HuH-7 (cell line): ENCODE data around the gene BPHL.
"Not testable (repeated sequence)": the region's sequence is repeated elsewhere in the genome, so short reads cannot be mapped to it uniquely, and the experiment has no call there.

Experiments
- DNase-seq: peaks from one replicate; pipeline ENCODE4 v3.0.0; 2011; ENCODE audit warnings: low spot score

Gene BPHL

GRCh38 chr6:3179945-3180344, 61.4 kb downstream of the BPHL start:
- not testable (repeated sequence) for DNase-seq

- DNase-seq: no peak
These were observed 62.6 kb downstream of the BPHL start for GRCh38 chr6:3181105-3181504.

- no peak for DNase-seq
These were observed 64.6 kb downstream of the BPHL start for GRCh38 chr6:3183066-3183465.

- DNase-seq: no peak
These were observed 68.5 kb downstream of the BPHL start for GRCh38 chr6:3186974-3187382.

- DNase-seq: no peak
These were observed 69.8 kb downstream of the BPHL start for GRCh38 chr6:3188262-3188661.

GRCh38 chr6:3189192-3189591, 70.7 kb downstream of the BPHL start:
- DNase-seq: not testable (repeated sequence)

GRCh38 chr6:3190056-3190455, 71.5 kb downstream of the BPHL start:
- no peak for DNase-seq

GRCh38 chr6:3190779-3191178, 72.3 kb downstream of the BPHL start:
- no peak for DNase-seq

GRCh38 chr6:3193102-3193849, 74.8 kb downstream of the BPHL start:
- no peak for DNase-seq

GRCh38 chr6:3194535-3195419, 76.3 kb downstream of the BPHL start:
- no peak for DNase-seq

- no peak for DNase-seq
These were observed 76.8 kb downstream of the BPHL start for GRCh38 chr6:3195420-3195694.

- DNase-seq: peak; percentile 37
These were observed 77.4 kb downstream of the BPHL start for GRCh38 chr6:3195695-3196497.

- no peak for DNase-seq
These were observed 78.3 kb downstream of the BPHL start for GRCh38 chr6:3196770-3197169.

- DNase-seq: not testable (repeated sequence)
These were observed 79.2 kb downstream of the BPHL start for GRCh38 chr6:3197734-3198133.

GRCh38 chr6:3199382-3199781, 80.9 kb downstream of the BPHL start:
- no peak for DNase-seq

GRCh38 chr6:3200682-3201081, 82.2 kb downstream of the BPHL start:
- no peak for DNase-seq

GRCh38 chr6:3201388-3201787, 82.9 kb downstream of the BPHL start:
- DNase-seq: no peak
